Fibroblast of villous mesenchyme (primary cell): ENCODE results near the gene BLID. TPM values are rescaled to one million over a fixed set of nuclear protein-coding genes. Genes with fewer than 3 reads are reported as not detected.

ENCODE experiments used
- DNase-seq: peaks from one replicate; pipeline ENCODE4 v3.0.0-alpha.2; 2010; ENCODE audit warnings: low read depth
- H3K4me3 ChIP-seq: 2 replicates; pipeline ENCODE4 v1.5.1; 2011; ENCODE audit warnings: low read depth, mild to moderate bottlenecking, low read length
- CTCF ChIP-seq: IDR thresholded peaks from 2 replicates; pipeline ENCODE4 v1.5.1; 2012; ENCODE audit warnings: low read depth, mild to moderate bottlenecking, low read length; ENCODE audit not compliant: insufficient read depth
- total RNA-seq: library from RNA; depleted of rRNA; stranded (reverse); fragments of >200 nt; gene quantifications from 2 replicates; pipeline ENCODE4 v1.2.3, GENCODE V29; 2012

BLID gene
- total RNA-seq, 1 donor, result 6.0 TPM

- no peak for DNase-seq
- no peak overlapping the region for H3K4me3 ChIP-seq
- TF ChIP-seq CTCF, result no peak
These were observed 12.1 kb upstream of the BLID start for GRCh38 chr11:122128146-122128545.

GRCh38 chr11:122127020-122127419, 11.0 kb upstream of the BLID start:
- DNase-seq, result no peak
- TF ChIP-seq CTCF, result no peak
- H3K4me3 ChIP-seq, result no peak overlapping the region

- no peak overlapping the region for H3K4me3 ChIP-seq
- no peak for TF ChIP-seq CTCF
- DNase-seq, result no peak
These were observed 10.1 kb upstream of the BLID start for GRCh38 chr11:122126024-122126688.

GRCh38 chr11:122123263-122123929, 7.4 kb upstream of the BLID start:
- TF ChIP-seq CTCF, result no peak
- no peak overlapping the region for H3K4me3 ChIP-seq
- DNase-seq, result peak; percentile 68

GRCh38 chr11:122122179-122122578, 6.2 kb upstream of the BLID start:
- peak; percentile 78 for DNase-seq

GRCh38 chr11:122120096-122120495, 4.1 kb upstream of the BLID start:
- no peak overlapping the region for H3K4me3 ChIP-seq
- TF ChIP-seq CTCF, result no peak
- no peak for DNase-seq

More at GRCh38 chr11:122122179-122122578, 6.2 kb upstream of the BLID start:
- H3K4me3 ChIP-seq, result no peak overlapping the region
- TF ChIP-seq CTCF, result no peak
